ENCODE data around the gene CDH11.

Gene CDH11

GRCh38 chr16:64973171-64973570, 148.7 kb downstream of the CDH11 start:
- Histone ChIP-seq H3K27me3 (ENCODE audit: insufficient read depth, low read length) (no peaks in the 10 kb centered on the region), H3K9me3 (ENCODE audit: low read length) (no peaks in the 10 kb centered on the region), H3K4me1 (ENCODE audit: insufficient read depth, low read length) (no peaks in the 10 kb centered on the region), H3K4me3 (ENCODE audit: low read length) (no peak overlapping the region), H2AFZ (ENCODE audit: low read depth, low read length) (no peak overlapping the region), H3K36me3 (ENCODE audit: insufficient read depth, low read length) (no peaks in the 10 kb centered on the region)

- Histone ChIP-seq H2AFZ (ENCODE audit: low read depth, low read length) (no peak overlapping the region), H3K27me3 (ENCODE audit: insufficient read depth, low read length) (no peaks in the 10 kb centered on the region), H3K4me3 (ENCODE audit: low read length) (no peak overlapping the region), H3K9me3 (ENCODE audit: low read length) (no peaks in the 10 kb centered on the region), H3K4me1 (ENCODE audit: insufficient read depth, low read length) (no peaks in the 10 kb centered on the region), H3K36me3 (ENCODE audit: insufficient read depth, low read length) (no peaks in the 10 kb centered on the region)
These were observed 150.7 kb downstream of the CDH11 start for GRCh38 chr16:64971171-64971570.

- H2AFZ ChIP-seq (ENCODE audit: low read depth, low read length), result no peak overlapping the region
- H3K9me3 ChIP-seq (ENCODE audit: low read length), result no peaks in the 10 kb centered on the region
- no peak overlapping the region for H3K4me3 ChIP-seq (ENCODE audit: low read length)
- no peaks in the 10 kb centered on the region for H3K27me3 ChIP-seq (ENCODE audit: insufficient read depth, low read length)
- no peaks in the 10 kb centered on the region for H3K4me1 ChIP-seq (ENCODE audit: insufficient read depth, low read length)
- H3K36me3 ChIP-seq (ENCODE audit: insufficient read depth, low read length), result no peaks in the 10 kb centered on the region
These were observed 152.6 kb downstream of the CDH11 start for GRCh38 chr16:64969221-64969620.

- Histone ChIP-seq H3K36me3 (ENCODE audit: insufficient read depth, low read length) (no peaks in the 10 kb centered on the region), H2AFZ (ENCODE audit: low read depth, low read length) (no peak overlapping the region), H3K4me1 (ENCODE audit: insufficient read depth, low read length) (no peaks in the 10 kb centered on the region), H3K27me3 (ENCODE audit: insufficient read depth, low read length) (no peaks in the 10 kb centered on the region), H3K9me3 (ENCODE audit: low read length) (no peaks in the 10 kb centered on the region), H3K4me3 (ENCODE audit: low read length) (no peak overlapping the region)
These were observed 153.3 kb downstream of the CDH11 start for GRCh38 chr16:64968539-64968938.

- no peaks in the 10 kb centered on the region for H3K9me3 ChIP-seq (ENCODE audit: low read length)
- no peak overlapping the region for H2AFZ ChIP-seq (ENCODE audit: low read depth, low read length)
- no peak overlapping the region for H3K4me3 ChIP-seq (ENCODE audit: low read length)
These were observed 157.7 kb downstream of the CDH11 start for GRCh38 chr16:64964126-64964540.

GRCh38 chr16:64962786-64963185, 159.1 kb downstream of the CDH11 start:
- no peaks in the 10 kb centered on the region for H3K36me3 ChIP-seq (ENCODE audit: insufficient read depth, low read length)
- H3K27me3 ChIP-seq (ENCODE audit: insufficient read depth, low read length), result no peaks in the 10 kb centered on the region
- no peak overlapping the region for H2AFZ ChIP-seq (ENCODE audit: low read depth, low read length)
- no peaks in the 10 kb centered on the region for H3K4me1 ChIP-seq (ENCODE audit: insufficient read depth, low read length)
- no peaks in the 10 kb centered on the region for H3K9me3 ChIP-seq (ENCODE audit: low read length)
- no peak overlapping the region for H3K4me3 ChIP-seq (ENCODE audit: low read length)

More at GRCh38 chr16:64964126-64964540, 157.7 kb downstream of the CDH11 start:
- H3K4me1 ChIP-seq (ENCODE audit: insufficient read depth, low read length), result no peaks in the 10 kb centered on the region
- no peaks in the 10 kb centered on the region for H3K36me3 ChIP-seq (ENCODE audit: insufficient read depth, low read length)
- no peaks in the 10 kb centered on the region for H3K27me3 ChIP-seq (ENCODE audit: insufficient read depth, low read length)

GRCh38 chr16:64957246-64957645, 164.6 kb downstream of the CDH11 start:
- H3K4me1 ChIP-seq (ENCODE audit: insufficient read depth, low read length), result no peaks in the 10 kb centered on the region
- H3K4me3 ChIP-seq (ENCODE audit: low read length), result no peak overlapping the region
- H3K27me3 ChIP-seq (ENCODE audit: insufficient read depth, low read length), result no peaks in the 10 kb centered on the region
- H3K9me3 ChIP-seq (ENCODE audit: low read length), result no peaks in the 10 kb centered on the region
- no peaks in the 10 kb centered on the region for H3K36me3 ChIP-seq (ENCODE audit: insufficient read depth, low read length)
- no peak overlapping the region for H2AFZ ChIP-seq (ENCODE audit: low read depth, low read length)

GRCh38 chr16:64952177-64952576, 169.7 kb downstream of the CDH11 start:
- Histone ChIP-seq H3K9me3 (ENCODE audit: low read length) (no peaks in the 10 kb centered on the region), H3K4me1 (ENCODE audit: insufficient read depth, low read length) (no peaks in the 10 kb centered on the region), H3K4me3 (ENCODE audit: low read length) (no peak overlapping the region), H3K36me3 (ENCODE audit: insufficient read depth, low read length) (no peaks in the 10 kb centered on the region), H3K27me3 (ENCODE audit: insufficient read depth, low read length) (no peaks in the 10 kb centered on the region), H2AFZ (ENCODE audit: low read depth, low read length) (no peak overlapping the region)

GRCh38 chr16:64951193-64951592, 170.7 kb downstream of the CDH11 start:
- Histone ChIP-seq H3K4me3 (ENCODE audit: low read length) (no peak overlapping the region), H3K4me1 (ENCODE audit: insufficient read depth, low read length) (no peaks in the 10 kb centered on the region), H3K9me3 (ENCODE audit: low read length) (no peaks in the 10 kb centered on the region), H3K36me3 (ENCODE audit: insufficient read depth, low read length) (no peaks in the 10 kb centered on the region), H3K27me3 (ENCODE audit: insufficient read depth, low read length) (no peaks in the 10 kb centered on the region), H2AFZ (ENCODE audit: low read depth, low read length) (no peak overlapping the region)

- Histone ChIP-seq H3K4me3 (ENCODE audit: low read length) (no peak overlapping the region), H2AFZ (ENCODE audit: low read depth, low read length) (no peak overlapping the region), H3K36me3 (ENCODE audit: insufficient read depth, low read length) (no peaks in the 10 kb centered on the region)
These were observed 171.1 kb downstream of the CDH11 start for GRCh38 chr16:64950731-64951130.

GRCh38 chr16:64950262-64950661, 171.6 kb downstream of the CDH11 start:
- Histone ChIP-seq H3K4me1 (ENCODE audit: insufficient read depth, low read length) (no peaks in the 10 kb centered on the region), H3K36me3 (ENCODE audit: insufficient read depth, low read length) (no peaks in the 10 kb centered on the region), H3K4me3 (ENCODE audit: low read length) (no peak overlapping the region), H3K27me3 (ENCODE audit: insufficient read depth, low read length) (no peaks in the 10 kb centered on the region), H3K9me3 (ENCODE audit: low read length) (no peaks in the 10 kb centered on the region), H2AFZ (ENCODE audit: low read depth, low read length) (no peak overlapping the region)

More at GRCh38 chr16:64950731-64951130, 171.1 kb downstream of the CDH11 start:
- Histone ChIP-seq H3K4me1 (ENCODE audit: insufficient read depth, low read length) (no peaks in the 10 kb centered on the region), H3K9me3 (ENCODE audit: low read length) (no peaks in the 10 kb centered on the region), H3K27me3 (ENCODE audit: insufficient read depth, low read length) (no peaks in the 10 kb centered on the region)

GRCh38 chr16:64948056-64948455, 173.8 kb downstream of the CDH11 start:
- no peak overlapping the region for H2AFZ ChIP-seq (ENCODE audit: low read depth, low read length)
- H3K36me3 ChIP-seq (ENCODE audit: insufficient read depth, low read length), result no peaks in the 10 kb centered on the region
- no peaks in the 10 kb centered on the region for H3K27me3 ChIP-seq (ENCODE audit: insufficient read depth, low read length)
- H3K9me3 ChIP-seq (ENCODE audit: low read length), result no peaks in the 10 kb centered on the region
- H3K4me1 ChIP-seq (ENCODE audit: insufficient read depth, low read length), result no peaks in the 10 kb centered on the region
- no peak overlapping the region for H3K4me3 ChIP-seq (ENCODE audit: low read length)

GRCh38 chr16:64947651-64948050, 174.2 kb downstream of the CDH11 start:
- no peak overlapping the region for H2AFZ ChIP-seq (ENCODE audit: low read depth, low read length)
- no peaks in the 10 kb centered on the region for H3K27me3 ChIP-seq (ENCODE audit: insufficient read depth, low read length)
- H3K9me3 ChIP-seq (ENCODE audit: low read length), result no peaks in the 10 kb centered on the region
- H3K4me1 ChIP-seq (ENCODE audit: insufficient read depth, low read length), result no peaks in the 10 kb centered on the region
- no peak overlapping the region for H3K4me3 ChIP-seq (ENCODE audit: low read length)
- no peaks in the 10 kb centered on the region for H3K36me3 ChIP-seq (ENCODE audit: insufficient read depth, low read length)

GRCh38 chr16:64933885-64934284, 188.0 kb downstream of the CDH11 start:
- H2AFZ ChIP-seq (ENCODE audit: low read depth, low read length), result no peak overlapping the region
- H3K4me3 ChIP-seq (ENCODE audit: low read length), result no peak overlapping the region
- no peaks in the 10 kb centered on the region for H3K27me3 ChIP-seq (ENCODE audit: insufficient read depth, low read length)
- H3K36me3 ChIP-seq (ENCODE audit: insufficient read depth, low read length), result no peaks in the 10 kb centered on the region
- H3K4me1 ChIP-seq (ENCODE audit: insufficient read depth, low read length), result no peaks in the 10 kb centered on the region
- no peaks in the 10 kb centered on the region for H3K9me3 ChIP-seq (ENCODE audit: low read length)
